Ascending aorta (tissue), 2 donors: ENCODE results near the gene C19orf25. TPM values are rescaled to one million over a fixed set of nuclear protein-coding genes. Genes with fewer than 3 reads are reported as not detected.

Experiments
- DNase-seq, 2 donors: peaks; one replicate each; pipeline ENCODE4 v3.0.0-alpha.2; 2019; ENCODE audit warnings: low spot score in 2 of 2
- H3K27ac ChIP-seq, 2 donors: fragments of 200-600 bp; sonication (generic); one replicate each; pipeline ENCODE4 v1.5.1; 2016 to 2017; ENCODE audit warnings: mild to moderate bottlenecking in 1 of 2
- H3K27me3 ChIP-seq: fragments of 200-600 bp; sonication (generic); one replicate; pipeline ENCODE4 v1.5.1; 2017
- H3K36me3 ChIP-seq, 2 donors: fragments of 200-600 bp; sonication (generic); one replicate each; pipeline ENCODE4 v1.5.1; 2016
- H3K4me1 ChIP-seq, 2 donors: fragments of 200-600 bp; sonication (generic); one replicate each; pipeline ENCODE4 v1.5.1; 2016 to 2017; ENCODE audit warnings: mild to moderate bottlenecking in 1 of 2
- H3K4me3 ChIP-seq, 2 donors: fragments of 200-600 bp; sonication (generic); one replicate each; pipeline ENCODE4 v1.5.1; 2016 to 2017; ENCODE audit warnings: mild to moderate bottlenecking in 1 of 2
- H3K9me3 ChIP-seq, 2 donors: fragments of 200-600 bp; sonication (generic); one replicate each; pipeline ENCODE4 v1.5.1; 2016
- CTCF ChIP-seq, 3 experiments: fragments of 200-600 bp in 2 of 3; fragments of 450-650 bp in 1 of 3; sonication (generic) in 2 of 3; IDR thresholded peaks; one replicate each; pipeline ENCODE4 v1.5.1; 2016 to 2019; ENCODE audit warnings: antibody characterized with exemption in 3 of 3, mild to moderate bottlenecking in 1 of 3, moderate library complexity in 1 of 3
- intact Hi-C: fragments of 100-400 bp; cut with DNase I; formaldehyde crosslinking; loops from one replicate; pipeline ENCODE4 v1.15.1; 2023
- total RNA-seq: library from RNA; depleted of rRNA; stranded (reverse); fragments of >200 nt; gene quantifications from one replicate; pipeline ENCODE4 v1.1.0, GENCODE V29; 2016

The C19orf25 gene
- total RNA-seq, 1 donor from 2014 or later: 32.7 TPM

- no peak for TF ChIP-seq CTCF (IDR thresholded peaks at IDR 0.05)
- H3K4me1 ChIP-seq: peaks cover 8 to 14% of the 10 kb centered on the region in 2 donors
- no peaks in the 10 kb centered on the region for H3K27me3 ChIP-seq
- intact Hi-C loops: loop anchor here (2.0 to 5.0 kb wide), 2 partner anchors 52 to 214 kb away; partner anchors contain the start of genes FAM174C and RPS15
- no peak for DNase-seq
- no peaks in the 10 kb centered on the region for H3K9me3 ChIP-seq
- H3K4me3 ChIP-seq: peak within 1 kb of the TSS; percentile 64 to 82
- peak within 1 kb of the TSS; percentile 22 to 67 for H3K27ac ChIP-seq
- no peaks in the 10 kb centered on the region for H3K36me3 ChIP-seq
These were observed 12.3 kb upstream of the C19orf25 start, which contains the start of gene REEP6 for GRCh38 chr19:1491114-1491848. REEP6 (plus strand) TSS chr19:1491181; CDS start chr19:1491270, 89 bp downstream.

DNA sequence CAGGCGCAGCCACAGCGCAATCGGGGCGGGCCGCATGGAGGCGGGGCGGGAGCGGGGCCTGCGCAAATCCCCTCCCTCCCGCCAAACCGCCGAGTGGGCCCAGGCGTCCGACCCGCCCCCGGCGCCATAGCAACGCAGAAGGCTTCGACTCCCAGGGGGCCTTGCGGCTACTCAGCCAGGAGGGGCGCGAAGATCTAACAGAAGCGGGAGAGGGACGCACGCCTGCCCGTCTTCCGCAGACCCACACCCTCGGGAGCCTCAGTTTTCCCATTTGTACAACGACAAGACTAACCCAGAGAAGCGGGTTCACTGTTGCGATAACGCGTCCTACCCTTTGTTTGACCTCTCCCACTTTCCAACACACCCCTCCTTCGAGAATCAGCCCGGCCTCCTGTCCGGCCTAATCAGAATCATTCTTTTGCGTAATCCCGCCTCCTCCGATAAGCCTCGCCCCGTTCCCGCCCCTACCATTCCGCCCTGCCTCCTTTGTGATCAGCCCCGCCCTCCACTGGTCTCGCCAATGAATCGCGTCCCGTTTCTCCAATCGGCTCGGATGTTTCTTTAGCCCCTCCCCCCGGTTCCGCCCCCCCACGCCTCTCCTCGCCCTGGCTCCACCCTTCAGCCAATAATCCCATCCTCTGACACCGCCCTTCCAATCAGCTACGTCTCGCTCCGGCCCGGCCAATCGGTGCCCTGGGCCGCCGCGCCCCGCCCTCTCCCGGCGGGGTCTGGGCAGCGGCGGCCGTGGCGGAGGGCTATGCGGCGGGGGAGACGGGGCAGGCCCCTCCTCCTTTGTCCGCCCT, 11.5 kb upstream of the C19orf25 start, which contains the start of gene PCSK4:
TSS of gene PCSK4 (minus strand) at position 40 of the 803 bp plus-strand sequence. CDS start at position 36, 4 bp downstream.
- Histone ChIP-seq H3K27me3 (no peaks in the 10 kb centered on the region), H3K27ac (peak within 1 kb of the TSS; percentile 22 to 67), H3K9me3 (no peaks in the 10 kb centered on the region), H3K4me1 (peaks cover 8 to 14% of the 10 kb centered on the region in 2 donors), H3K36me3 (no peaks in the 10 kb centered on the region), H3K4me3 (peak within 1 kb of the TSS; percentile 64 to 82)
- intact Hi-C loops: loop anchor here (1.0 to 5.0 kb wide), 4 partner anchors 11 to 213 kb away; partner anchors contain the start of genes C19orf25, FAM174C and RPS15
- peak; percentile 95 to 99 for DNase-seq
- peak in 1 of 3 experiments; percentile 5 for TF ChIP-seq CTCF (IDR thresholded peaks at IDR 0.05)

DNA sequence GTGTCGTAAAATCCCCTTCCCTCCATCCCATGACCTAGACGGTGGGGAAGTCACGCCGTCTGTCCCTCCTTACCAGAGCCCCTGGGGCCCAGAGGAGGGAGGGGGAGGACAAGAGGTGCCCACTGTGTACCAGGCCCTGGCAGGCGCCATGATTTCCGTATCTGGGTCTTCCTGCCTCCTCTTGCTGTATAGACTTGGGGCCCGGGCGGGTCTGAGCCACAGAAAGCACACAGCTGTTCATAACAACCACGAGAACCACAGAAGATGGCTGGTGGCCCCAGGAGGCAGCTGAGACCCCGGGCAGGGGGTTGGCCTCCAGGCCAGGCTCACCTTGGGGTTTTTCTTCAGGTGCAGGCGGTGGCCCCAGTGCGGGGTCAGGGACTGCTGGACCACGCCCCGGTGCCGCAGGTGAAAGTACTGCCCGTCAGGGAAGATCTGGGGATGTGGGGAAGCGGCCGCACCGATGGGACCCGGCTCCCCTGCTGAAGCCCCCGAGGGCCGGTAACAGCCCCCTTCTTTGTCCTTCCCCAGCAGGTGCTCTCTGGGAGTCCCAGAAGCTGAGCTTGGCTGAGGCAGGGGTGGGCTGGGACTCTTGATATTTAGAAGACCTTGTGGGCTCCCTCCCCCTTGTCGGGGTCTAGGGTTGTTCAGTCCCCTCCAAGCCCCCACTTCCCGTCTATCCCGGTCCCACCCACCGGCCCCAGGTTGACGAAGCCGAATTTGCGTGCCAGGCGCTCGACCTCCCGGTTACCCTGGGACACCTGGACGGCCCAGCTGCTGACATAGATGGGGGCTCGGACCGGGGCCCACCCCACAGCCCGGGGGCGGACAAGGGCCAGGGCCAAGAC, 10.7 kb upstream of the C19orf25 start:
- intact Hi-C loops: loop anchor here (1.0 to 5.0 kb wide), 4 partner anchors 10 to 212 kb away; partner anchors contain the start of genes C19orf25, FAM174C and RPS15
- no peak for TF ChIP-seq CTCF (IDR thresholded peaks at IDR 0.05)
- Histone ChIP-seq H3K4me3 (peak overlapping the region; percentile 49 to 82), H3K27ac (peak overlapping the region; percentile 22 to 67), H3K27me3 (no peaks in the 10 kb centered on the region), H3K9me3 (no peaks in the 10 kb centered on the region), H3K4me1 (peaks cover 8 to 14% of the 10 kb centered on the region in 2 donors), H3K36me3 (no peaks in the 10 kb centered on the region)
- DNase-seq: no peak

DNA sequence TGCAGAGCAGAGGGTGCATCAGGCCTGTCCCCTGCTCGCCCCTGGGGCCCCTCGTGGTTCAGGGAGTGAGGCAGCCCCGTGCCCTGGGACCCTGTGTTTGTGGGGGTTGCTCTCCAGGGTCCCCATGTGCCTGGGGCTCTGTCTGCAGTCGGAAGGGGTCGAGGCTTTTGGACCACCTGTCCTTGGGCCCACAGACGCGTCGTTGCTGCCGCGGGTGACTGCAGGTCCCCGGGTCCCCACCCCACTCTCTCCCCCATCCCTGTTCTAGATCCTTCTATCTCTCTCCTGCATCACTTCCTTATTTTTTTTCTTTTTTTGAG, 9.2 kb upstream of the C19orf25 start:
- no peak for TF ChIP-seq CTCF (IDR thresholded peaks at IDR 0.05)
- Histone ChIP-seq H3K36me3 (no peaks in the 10 kb centered on the region), H3K4me1 (peaks cover 8 to 14% of the 10 kb centered on the region in 2 donors), H3K4me3 (no peak overlapping the region), H3K9me3 (no peaks in the 10 kb centered on the region), H3K27me3 (no peaks in the 10 kb centered on the region), H3K27ac (no peak overlapping the region)
- DNase-seq: no peak
- intact Hi-C loops: no loop called here
